Erythroblast (primary cell): ENCODE data around the gene COX19.

Source experiments
- GATA1 ChIP-seq: IDR thresholded peaks from 2 replicates; pipeline ENCODE4 v1.6.1; 2011; ENCODE audit warnings: low read depth, mild to moderate bottlenecking, control low read depth, low read length, moderate library complexity
- POLR2A ChIP-seq: IDR thresholded peaks from 2 replicates; pipeline ENCODE4 v1.6.1; 2011; ENCODE audit warnings: mild to moderate bottlenecking, low read length

- TF ChIP-seq POLR2A (no peak), GATA1 (no peak)
Observed at GRCh38 chr7:982511-983003, 7.2 kb upstream of the COX19 start.
